NCI-H2081 treated with DMSO at 0.1 percent for 48 hours (cell line): Measurements from ENCODE around the gene LMO7.
"Not testable (repeated sequence)": the region's sequence is repeated elsewhere in the genome, so short reads cannot be mapped to it uniquely, and the experiment has no call there.

Experiments
- DNase-seq: peaks from one replicate; lab custom pipeline; 2025; lab: John Stamatoyannopoulos, UW

The LMO7 gene

GRCh38 chr13:75647126-75647784 lies 11.1 kb downstream of the LMO7 start:
- no peak for DNase-seq

GRCh38 chr13:75648446-75648845 lies 12.3 kb downstream of the LMO7 start:
- no peak for DNase-seq

DNA sequence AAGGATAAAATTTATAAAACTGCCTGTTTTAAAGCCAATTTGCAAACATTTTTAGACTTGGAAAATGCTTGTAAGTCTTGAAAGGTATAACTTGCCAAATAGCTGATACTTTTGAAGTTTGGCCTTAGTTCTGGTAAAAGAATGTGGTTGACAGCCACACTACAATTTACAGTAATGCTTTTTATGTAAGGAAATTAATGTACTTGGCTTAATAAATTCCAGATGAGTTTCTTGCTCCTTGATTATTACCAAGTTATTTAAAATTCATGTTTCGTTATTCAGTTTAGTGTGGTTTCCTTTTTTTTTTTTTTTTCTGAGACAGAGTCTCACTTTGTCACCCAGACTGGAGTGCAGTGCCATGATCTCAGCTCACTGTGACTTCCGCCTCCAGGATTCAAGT lies 14.9 kb downstream of the LMO7 start:
- no peak for DNase-seq

DNA sequence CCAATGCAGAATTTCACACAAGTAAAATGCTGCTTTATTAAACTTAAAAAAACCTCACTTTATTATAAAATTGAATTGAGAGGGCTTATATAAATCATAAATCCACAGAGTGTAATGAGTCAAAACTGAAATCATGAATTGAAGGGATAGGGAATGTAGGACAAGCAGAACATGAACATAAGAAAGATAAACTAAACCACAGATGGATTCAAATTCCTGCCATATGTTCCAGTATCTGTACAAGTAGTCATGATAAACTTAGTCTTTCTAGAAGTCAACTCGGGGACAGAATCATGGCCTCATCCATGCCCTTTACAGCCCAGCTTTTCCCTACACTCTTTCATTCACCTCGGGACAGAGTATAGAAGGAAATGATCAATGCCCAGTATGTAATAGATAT lies 16.6 kb downstream of the LMO7 start:
- DNase-seq: no peak

DNA sequence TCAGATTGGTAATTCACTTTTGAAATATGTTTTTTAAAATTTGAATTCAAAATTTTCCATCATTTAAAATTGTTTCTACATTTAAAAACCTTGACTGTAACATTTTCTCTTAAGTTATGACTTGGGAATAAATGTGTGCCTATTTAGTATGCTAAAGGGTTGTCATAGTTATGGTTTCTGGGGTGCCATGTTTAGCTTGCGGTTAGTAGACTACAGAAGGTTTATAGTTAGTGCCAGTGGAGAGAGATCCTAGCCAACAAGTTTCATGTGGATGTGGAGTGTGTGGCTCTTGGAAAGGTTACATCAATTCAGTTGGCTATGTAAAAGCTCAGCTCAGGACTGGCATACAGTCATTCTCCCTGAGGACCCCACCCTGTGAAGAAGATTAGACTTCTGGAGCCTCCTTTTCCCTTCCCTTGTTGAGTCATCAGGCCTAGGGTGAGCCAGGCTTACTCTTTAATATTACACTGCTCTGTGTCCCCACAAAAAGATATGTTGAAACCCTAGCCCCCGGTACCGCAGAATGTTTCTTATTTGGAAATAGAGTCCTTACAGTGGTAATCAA lies 20.4 kb downstream of the LMO7 start:
- no peak for DNase-seq

- no peak for DNase-seq
Observed at GRCh38 chr13:75657111-75657510, 21.0 kb downstream of the LMO7 start.

GRCh38 chr13:75660694-75661093 lies 24.6 kb downstream of the LMO7 start:
- DNase-seq: no peak

- DNase-seq: no peak
Observed at GRCh38 chr13:75661443-75661842, 25.3 kb downstream of the LMO7 start.

DNA sequence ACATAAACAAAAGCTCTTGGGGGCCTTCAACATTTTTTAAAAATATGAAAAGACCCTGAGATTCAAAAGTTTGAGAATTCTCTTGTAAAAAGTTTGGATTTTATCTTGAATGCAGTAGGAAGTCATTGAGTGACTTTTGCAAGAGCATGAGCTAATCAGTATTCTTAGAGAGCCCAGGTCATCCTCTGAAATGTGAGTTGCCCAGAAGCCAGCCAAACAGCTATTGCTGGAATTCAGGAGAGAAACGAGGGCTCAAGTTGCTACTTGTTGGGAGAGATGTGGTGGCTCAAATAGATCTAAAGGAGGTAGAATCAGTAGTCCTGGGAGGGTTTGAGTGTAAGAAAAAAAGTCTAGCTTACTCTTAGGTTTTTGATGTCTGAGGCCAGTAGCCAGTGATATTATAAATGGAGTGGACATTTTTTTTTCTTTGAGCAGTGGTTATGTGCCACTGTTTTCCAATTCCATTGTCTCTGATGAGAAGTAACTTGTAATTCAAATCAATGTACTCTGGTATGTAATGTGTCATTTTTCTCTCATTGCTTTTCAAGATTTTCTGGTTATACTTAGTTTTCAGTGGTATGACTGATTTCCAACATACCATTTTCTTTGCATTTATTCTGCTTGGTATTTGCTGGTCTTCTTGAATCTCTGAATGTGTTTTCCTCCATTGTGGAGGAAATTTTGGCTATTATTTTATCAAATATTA lies 30.7 kb downstream of the LMO7 start:
- DNase-seq: no peak

DNA sequence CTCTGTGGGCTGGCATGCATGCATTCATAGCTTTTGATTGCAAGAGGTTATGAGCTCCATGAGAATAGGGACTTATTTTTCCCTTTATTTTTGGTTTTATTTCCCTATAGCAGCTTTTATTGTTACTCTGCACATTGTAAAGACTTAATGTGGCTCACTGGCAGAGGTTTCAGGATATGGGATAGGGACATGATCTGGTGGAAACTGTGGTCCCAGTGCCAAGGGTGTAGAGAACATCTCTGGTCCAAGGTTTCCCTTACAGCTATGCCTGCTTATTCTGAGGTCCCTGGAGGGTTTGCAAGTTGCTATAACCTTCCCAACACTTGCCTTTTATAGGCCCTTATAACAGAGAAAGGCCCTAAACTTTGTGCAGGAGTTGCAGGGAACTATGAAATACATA lies 33.6 kb downstream of the LMO7 start:
- DNase-seq: no peak

DNA sequence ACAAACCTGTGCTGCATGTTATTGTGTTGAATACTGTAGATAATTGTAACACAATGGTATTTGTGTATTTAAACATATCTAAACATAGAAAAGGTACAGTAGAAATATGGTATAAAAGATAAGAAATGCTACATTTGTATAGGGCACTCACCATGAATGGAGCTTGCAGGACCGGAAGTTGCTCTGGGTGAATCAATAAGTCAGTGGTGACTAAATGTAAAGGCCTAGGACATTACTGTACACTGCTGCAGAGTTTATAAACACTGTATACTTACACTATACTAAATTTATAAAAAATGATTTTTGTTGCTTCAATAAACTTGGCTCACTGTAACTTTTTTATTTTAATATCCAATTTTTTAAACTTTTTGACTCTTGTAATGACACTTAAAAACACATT lies 34.4 kb downstream of the LMO7 start:
- no peak for DNase-seq

- DNase-seq: no peak
Observed at GRCh38 chr13:75675421-75675820, 39.3 kb downstream of the LMO7 start.

GRCh38 chr13:75679459-75679858 lies 43.3 kb downstream of the LMO7 start:
- no peak for DNase-seq

DNA sequence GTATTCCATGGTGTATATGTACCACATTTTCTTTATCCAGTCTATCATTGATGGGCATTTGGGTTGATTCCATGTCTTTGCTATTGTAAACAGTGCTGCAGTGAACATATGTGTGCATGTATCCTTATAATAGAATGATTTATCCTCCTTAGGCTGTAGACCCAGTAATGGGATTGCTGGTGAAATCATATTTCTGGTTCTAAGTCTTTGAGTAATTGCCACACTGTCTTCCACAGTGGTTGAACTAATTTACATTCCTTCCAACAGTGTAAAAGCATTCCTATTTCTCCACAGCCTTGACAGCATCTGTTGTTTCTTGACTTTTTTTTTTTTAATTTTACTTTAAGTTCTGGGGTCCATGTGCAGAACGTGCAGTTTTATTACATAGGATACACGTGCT lies 44.1 kb downstream of the LMO7 start:
- not testable (repeated sequence) for DNase-seq

DNA sequence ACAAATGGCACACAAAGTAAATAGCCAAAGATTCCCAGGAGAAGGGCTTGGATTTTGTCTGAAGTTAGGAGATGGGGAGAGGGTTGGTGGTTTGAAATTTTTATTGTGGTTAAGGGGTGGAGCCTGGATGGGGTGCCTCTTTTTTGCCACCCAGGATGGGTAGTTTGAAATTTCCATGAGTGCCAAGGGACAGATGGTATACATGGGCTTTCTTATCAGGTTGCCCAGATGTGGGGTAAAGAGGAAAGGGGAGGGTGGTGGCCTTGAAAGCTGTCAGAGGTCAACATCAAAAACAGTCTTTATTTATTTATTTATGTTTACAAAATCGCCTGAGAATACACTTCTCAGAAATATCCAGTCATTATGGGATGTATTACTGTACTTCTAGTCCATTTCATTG lies 46.2 kb downstream of the LMO7 start:
- DNase-seq: no peak

- no peak for DNase-seq
Observed at GRCh38 chr13:75685239-75685697, 49.1 kb downstream of the LMO7 start.

DNA sequence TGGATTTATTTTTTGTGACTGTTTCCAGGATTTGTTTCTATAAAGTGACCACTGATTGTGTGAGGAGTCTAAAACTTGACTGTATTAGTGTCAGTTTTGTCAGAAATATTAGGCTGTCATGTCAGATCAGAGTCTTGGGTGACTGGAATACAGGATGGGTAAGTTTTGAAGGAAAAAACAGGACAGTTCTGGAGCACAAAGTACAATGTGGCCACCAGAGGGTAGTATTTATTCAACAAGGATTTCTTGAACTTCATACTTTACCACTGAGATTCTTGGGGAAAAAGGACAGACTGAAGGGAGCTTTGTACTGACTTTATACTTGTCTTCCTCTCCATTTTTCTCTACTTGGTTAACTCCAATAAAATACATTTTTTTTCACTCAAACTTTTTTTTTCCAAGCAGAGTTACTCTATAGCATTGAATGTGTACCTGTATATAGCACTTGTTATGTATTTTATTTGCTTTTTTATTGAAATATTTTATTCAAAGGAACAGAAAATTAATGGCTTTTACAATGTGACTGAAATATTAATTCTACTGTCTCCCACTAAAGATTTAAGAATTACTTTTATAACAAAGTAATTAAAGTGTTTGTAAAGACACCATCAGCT lies 51.1 kb downstream of the LMO7 start:
- no peak for DNase-seq

DNA sequence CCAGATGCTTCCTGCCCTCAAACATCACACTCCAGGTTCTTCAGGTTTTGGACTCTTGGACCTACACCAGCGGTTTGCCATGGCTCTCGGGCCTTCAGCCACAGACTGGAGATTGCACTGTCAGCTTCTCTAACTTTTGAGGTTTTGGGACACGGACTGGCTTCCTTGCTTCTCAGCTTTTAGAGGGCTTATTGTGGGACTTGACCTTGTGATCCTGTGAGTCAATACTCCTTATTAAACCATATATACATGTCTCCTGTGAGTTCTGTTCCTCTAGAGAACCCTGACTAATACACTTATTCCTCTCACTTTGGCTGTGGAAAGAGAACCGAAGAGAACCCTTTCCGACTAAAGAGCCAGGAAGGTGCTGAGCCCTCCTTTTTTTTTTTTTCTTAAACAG lies 53.6 kb downstream of the LMO7 start:
- no peak for DNase-seq

GRCh38 chr13:75690607-75691006 lies 54.5 kb downstream of the LMO7 start:
- no peak for DNase-seq

DNA sequence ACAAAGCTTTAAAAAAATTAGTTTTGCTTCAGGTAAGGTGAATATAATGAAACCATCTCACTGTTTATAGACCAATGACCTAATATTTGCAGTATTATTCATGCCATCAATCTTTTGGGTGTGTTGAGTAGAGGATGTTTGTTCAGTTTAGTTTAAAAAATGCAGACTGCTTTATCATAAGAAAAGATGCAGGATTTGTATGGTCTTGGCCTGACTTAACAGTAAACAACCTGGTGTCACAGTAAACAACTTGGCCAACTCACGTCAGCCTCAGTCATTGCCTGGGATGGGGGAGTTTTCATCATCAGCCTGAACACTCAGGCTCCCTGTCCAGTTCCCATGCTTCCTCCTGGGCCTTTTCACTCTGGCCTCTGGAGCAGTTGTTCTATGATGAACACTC lies 55.1 kb downstream of the LMO7 start:
- no peak for DNase-seq

DNA sequence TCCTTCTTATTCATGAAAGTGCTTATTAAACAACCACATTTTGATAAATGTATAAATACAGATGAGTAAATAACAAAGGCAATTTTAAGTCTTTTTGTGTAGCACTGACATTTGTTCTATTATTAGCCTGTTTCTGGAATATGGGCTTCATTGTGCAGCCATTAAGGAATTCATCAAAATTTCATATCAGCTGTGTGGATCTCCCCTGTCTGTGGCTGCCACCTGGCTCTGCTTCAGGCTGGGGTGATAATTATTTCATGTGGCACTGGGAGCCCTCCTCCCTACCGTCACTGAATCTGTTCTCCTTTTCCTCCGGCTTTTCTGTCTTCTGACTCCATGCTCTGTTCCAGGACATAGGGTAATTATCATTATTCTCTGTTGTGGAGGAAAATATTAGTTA lies 57.1 kb downstream of the LMO7 start:
- DNase-seq: no peak

DNA sequence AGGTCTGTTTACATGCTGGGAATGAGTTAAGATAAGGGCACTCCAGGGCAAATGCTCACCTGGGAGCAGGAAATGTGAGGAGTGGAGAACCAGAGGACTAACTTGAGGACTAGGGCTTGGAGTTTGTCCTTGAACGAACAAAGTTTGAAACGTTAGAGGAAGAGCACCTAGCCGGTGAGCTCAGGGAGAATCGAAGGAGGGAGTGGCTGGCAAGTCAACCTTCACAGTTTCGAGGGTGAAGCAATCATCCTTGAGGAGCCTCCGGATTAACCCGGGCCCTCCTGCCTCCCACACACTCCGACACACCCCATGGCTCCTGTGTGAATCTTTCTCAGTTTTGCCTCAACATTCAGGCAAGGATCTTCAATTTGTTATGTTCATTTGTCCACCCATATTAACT lies 58.6 kb downstream of the LMO7 start:
- no peak for DNase-seq

GRCh38 chr13:75695908-75696307 lies 59.8 kb downstream of the LMO7 start:
- not testable (repeated sequence) for DNase-seq
